Fibroblast of villous mesenchyme (primary cell): ENCODE results near the gene CDH24. TPM values are rescaled to one million over a fixed set of nuclear protein-coding genes. Genes with fewer than 3 reads are reported as not detected.
A peak's percentile ranks its signal among the peaks of the same experiment; 100 is the strongest.

Experiments used
- DNase-seq: peaks from one replicate; pipeline ENCODE4 v3.0.0-alpha.2; 2010; ENCODE audit warnings: low read depth
- H3K4me3 ChIP-seq: 2 replicates; pipeline ENCODE4 v1.5.1; 2011; ENCODE audit warnings: low read depth, mild to moderate bottlenecking, low read length
- CTCF ChIP-seq: IDR thresholded peaks from 2 replicates; pipeline ENCODE4 v1.5.1; 2012; ENCODE audit warnings: low read depth, mild to moderate bottlenecking, low read length; ENCODE audit not compliant: insufficient read depth
- total RNA-seq: library from RNA; depleted of rRNA; stranded (reverse); fragments of >200 nt; gene quantifications from 2 replicates; pipeline ENCODE4 v1.2.3, GENCODE V29; 2012

CDH24 gene
- total RNA-seq, 1 donor: 10.8 TPM

- DNase-seq: no peak
- TF ChIP-seq CTCF: no peak
- no peak overlapping the region for H3K4me3 ChIP-seq
Observed at GRCh38 chr14:23090254-23090636, 32.9 kb upstream of the CDH24 start.

- no peak for TF ChIP-seq CTCF
- no peak overlapping the region for H3K4me3 ChIP-seq
Observed at GRCh38 chr14:23089498-23090253, 32.4 kb upstream of the CDH24 start.

GRCh38 chr14:23086565-23086964, 29.2 kb upstream of the CDH24 start:
- no peak for DNase-seq

More at GRCh38 chr14:23089498-23090253, 32.4 kb upstream of the CDH24 start:
- no peak for DNase-seq

GRCh38 chr14:23085458-23085857, 28.1 kb upstream of the CDH24 start:
- peak; percentile 20 for DNase-seq
- no peak overlapping the region for H3K4me3 ChIP-seq
- no peak for TF ChIP-seq CTCF

More at GRCh38 chr14:23086565-23086964, 29.2 kb upstream of the CDH24 start:
- no peak for TF ChIP-seq CTCF
- no peak overlapping the region for H3K4me3 ChIP-seq

GRCh38 chr14:23080474-23080873, 23.2 kb upstream of the CDH24 start:
- no peak for TF ChIP-seq CTCF
- no peak for DNase-seq
- H3K4me3 ChIP-seq: no peak overlapping the region

- DNase-seq: no peak
- TF ChIP-seq CTCF: no peak
- H3K4me3 ChIP-seq: no peak overlapping the region
Observed at GRCh38 chr14:23079716-23080115, 22.4 kb upstream of the CDH24 start.

- no peak for TF ChIP-seq CTCF
- no peak overlapping the region for H3K4me3 ChIP-seq
- DNase-seq: peak; percentile 98
Observed at GRCh38 chr14:23078692-23079116, 21.4 kb upstream of the CDH24 start.
